ENCODE measurements around the gene C2orf81.
"Not testable (repeated sequence)": the region's sequence is repeated elsewhere in the genome, so short reads cannot be mapped to it uniquely, and the experiment has no call there.

C2orf81 gene

GRCh38 chr2:74442483-74443297 lies 21.3 kb upstream of the C2orf81 start:
- DNase-seq (ENCODE audit: low read depth in 2 of 2): not testable (repeated sequence)

- no peak for DNase-seq (ENCODE audit: low read depth in 2 of 2)
Observed at GRCh38 chr2:74441690-74442482, 20.5 kb upstream of the C2orf81 start, which contains the start of gene RTKN. Gene RTKN (minus strand): TSS chr2:74441937. CDS start chr2:74441816, 121 bp downstream.

GRCh38 chr2:74441170-74441689 lies 19.8 kb upstream of the C2orf81 start:
- DNase-seq (ENCODE audit: low read depth in 2 of 2): no peak

GRCh38 chr2:74440378-74441169 lies 19.2 kb upstream of the C2orf81 start:
- DNase-seq (ENCODE audit: low read depth in 2 of 2): peak; percentile 53 to 55

- DNase-seq (ENCODE audit: low read depth in 2 of 2): no peak
Observed at GRCh38 chr2:74439803-74440377, 18.5 kb upstream of the C2orf81 start.

- no peak for DNase-seq (ENCODE audit: low read depth in 2 of 2)
Observed at GRCh38 chr2:74439373-74439772, 18.0 kb upstream of the C2orf81 start.

GRCh38 chr2:74438248-74438647 lies 16.8 kb upstream of the C2orf81 start:
- DNase-seq (ENCODE audit: low read depth in 2 of 2): no peak

GRCh38 chr2:74436848-74437695 lies 15.7 kb upstream of the C2orf81 start:
- DNase-seq (ENCODE audit: low read depth in 2 of 2): no peak

- no peak for DNase-seq (ENCODE audit: low read depth in 2 of 2)
Observed at GRCh38 chr2:74436111-74436805, 14.8 kb upstream of the C2orf81 start.

GRCh38 chr2:74430502-74430901 lies 9.1 kb upstream of the C2orf81 start:
- DNase-seq (ENCODE audit: low read depth in 2 of 2): no peak

GRCh38 chr2:74429487-74430451 lies 8.3 kb upstream of the C2orf81 start:
- DNase-seq (ENCODE audit: low read depth in 2 of 2): no peak

- DNase-seq (ENCODE audit: low read depth in 2 of 2): no peak
Observed at GRCh38 chr2:74428675-74429074, 7.3 kb upstream of the C2orf81 start.

- no peak for DNase-seq (ENCODE audit: low read depth in 2 of 2)
Observed at GRCh38 chr2:74427551-74427950, 6.1 kb upstream of the C2orf81 start.

GRCh38 chr2:74426181-74426758 lies 4.9 kb upstream of the C2orf81 start:
- DNase-seq (ENCODE audit: low read depth in 2 of 2): no peak

- DNase-seq (ENCODE audit: low read depth in 2 of 2): no peak
Observed at GRCh38 chr2:74425523-74425922, 4.1 kb upstream of the C2orf81 start.

GRCh38 chr2:74424995-74425406 lies 3.6 kb upstream of the C2orf81 start:
- no peak for DNase-seq (ENCODE audit: low read depth in 2 of 2)

GRCh38 chr2:74424139-74424992 lies 2.9 kb upstream of the C2orf81 start:
- no peak for DNase-seq (ENCODE audit: low read depth in 2 of 2)
